Right renal pelvis (tissue), 4 donors: ENCODE data around the gene ERI3. TPM values are rescaled to one million over a fixed set of nuclear protein-coding genes. Genes with fewer than 3 reads are reported as not detected.

Source experiments
- DNase-seq, 4 donors: peaks; one replicate each; pipeline ENCODE4 v3.0.0-alpha.2; 2013; ENCODE audit warnings: low read depth in 4 of 4, low spot score in 3 of 4, missing footprints in 1 of 4
- polyA plus RNA-seq, 4 donors: library from polyadenylated mRNA; unstranded; fragments of 120-200 nt; gene quantifications; one replicate each; pipeline ENCODE4 v1.2.1, GENCODE V29; 2013; ENCODE audit not compliant: insufficient read length in 4 of 4

The ERI3 gene
- polyA plus RNA-seq, 4 donors = 82.1 to 105 (median 86.1) TPM

- no peak for DNase-seq
Observed at GRCh38 chr1:44351289-44351688, 3.8 kb downstream of the ERI3 start.

GRCh38 chr1:44348061-44348485 is 7.0 kb downstream of the ERI3 start:
- DNase-seq = no peak

DNA sequence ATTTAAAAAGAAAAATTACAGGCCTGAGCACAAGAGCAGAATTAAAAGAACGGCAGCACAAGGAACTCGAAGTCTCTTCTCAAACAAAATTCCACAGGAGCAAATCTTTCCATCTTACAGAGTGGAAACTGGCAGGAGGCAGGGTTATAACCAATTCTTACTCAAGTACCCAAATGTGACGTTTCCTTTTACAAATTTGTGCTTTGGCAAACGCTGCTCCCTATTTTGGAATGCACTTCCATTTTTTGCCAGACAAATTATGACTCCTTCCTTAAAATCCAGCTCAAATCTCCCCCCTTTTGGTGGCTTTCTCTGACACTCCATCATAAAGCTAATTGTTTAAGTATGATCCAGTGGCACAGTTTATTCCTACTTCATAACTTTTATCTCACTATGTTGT is 7.8 kb downstream of the ERI3 start:
- no peak for DNase-seq

GRCh38 chr1:44346878-44347277 is 8.2 kb downstream of the ERI3 start:
- no peak for DNase-seq

GRCh38 chr1:44346184-44346583 is 8.9 kb downstream of the ERI3 start:
- DNase-seq = no peak

DNA sequence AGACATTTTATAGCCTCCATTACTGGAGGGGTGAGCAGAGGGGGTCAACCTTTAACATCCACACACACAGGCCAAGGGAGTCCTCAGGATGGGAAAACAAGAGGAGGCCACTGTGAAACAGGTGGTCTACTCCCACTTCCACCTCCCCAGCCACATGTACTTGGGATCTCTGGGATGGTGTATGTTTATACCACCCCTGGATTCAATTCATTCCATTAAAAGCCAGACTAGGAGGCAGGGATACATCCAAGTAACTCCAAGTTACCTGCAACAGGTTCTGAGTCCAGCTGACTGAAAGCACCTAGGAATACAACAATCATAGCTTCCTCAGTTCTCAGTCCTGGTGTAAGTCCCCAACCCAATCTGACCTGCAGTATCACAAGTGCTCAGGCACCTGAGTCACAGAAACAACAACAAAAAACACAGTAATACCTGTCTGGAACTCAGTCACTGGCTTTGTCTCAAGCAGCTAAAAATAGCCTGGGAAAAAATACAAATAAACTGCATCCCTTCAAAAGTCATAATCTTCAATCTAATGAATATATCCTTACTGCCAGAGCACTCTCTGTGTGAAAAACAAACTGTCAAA is 9.8 kb downstream of the ERI3 start:
- no peak for DNase-seq

DNA sequence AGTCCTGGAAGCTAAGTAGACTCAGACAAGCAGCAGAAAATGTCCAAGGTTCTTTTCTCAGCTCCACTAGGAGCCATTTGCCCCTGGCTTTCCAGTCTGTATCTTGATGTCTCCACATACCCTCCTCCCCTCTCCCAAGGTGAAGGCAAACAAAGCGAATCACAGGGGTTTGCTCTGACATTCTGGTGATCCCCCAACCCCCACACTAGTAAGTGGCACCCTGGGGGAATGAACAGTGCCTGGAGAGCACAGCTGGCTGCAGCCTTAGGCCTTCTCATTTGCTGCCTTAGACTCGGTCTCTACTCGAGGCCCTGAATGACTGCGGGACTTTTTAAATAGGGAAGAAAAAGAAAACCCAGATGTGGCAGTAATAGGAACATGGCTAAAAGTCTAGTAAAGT is 15.3 kb downstream of the ERI3 start:
- no peak for DNase-seq

DNA sequence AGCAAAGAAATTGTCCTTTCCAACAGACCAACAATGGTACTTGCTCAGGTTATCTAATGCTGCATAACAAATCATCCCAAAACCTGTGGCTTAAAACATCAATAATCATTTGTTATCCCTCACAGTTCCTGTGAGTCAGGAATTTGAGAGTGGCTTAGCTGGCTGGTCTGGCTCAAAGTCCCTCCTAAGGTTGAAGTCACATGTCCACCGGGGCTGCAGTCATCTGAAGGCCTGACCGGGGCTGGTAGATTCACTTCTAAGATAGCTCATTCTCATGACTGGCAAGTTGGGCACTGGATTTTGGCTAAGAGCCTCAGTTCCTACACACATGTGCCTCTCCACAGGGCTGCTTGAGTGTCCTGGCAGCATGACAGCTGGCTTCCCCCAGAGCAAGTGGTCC is 16.9 kb downstream of the ERI3 start:
- no peak for DNase-seq

GRCh38 chr1:44336668-44337067 is 18.4 kb downstream of the ERI3 start:
- no peak for DNase-seq

DNA sequence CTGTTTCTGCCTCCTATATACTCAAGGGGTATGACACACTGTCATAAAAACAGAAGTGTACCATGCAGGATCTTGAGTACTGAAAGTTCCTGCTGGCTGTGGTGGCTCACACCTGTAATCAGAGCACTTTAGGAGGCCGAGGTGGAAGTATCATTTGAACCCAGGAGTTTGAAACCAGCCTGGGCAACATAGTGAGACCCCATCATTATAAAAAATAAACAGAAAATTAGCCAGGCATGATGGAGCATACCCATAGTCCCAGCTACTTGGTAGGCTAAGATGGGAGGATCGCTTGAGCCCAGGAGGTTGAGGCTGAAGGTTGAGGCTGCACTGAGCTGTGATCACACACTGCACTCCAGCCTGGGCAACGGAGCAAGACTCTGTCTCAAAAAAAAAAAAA is 20.1 kb downstream of the ERI3 start:
- no peak for DNase-seq

DNA sequence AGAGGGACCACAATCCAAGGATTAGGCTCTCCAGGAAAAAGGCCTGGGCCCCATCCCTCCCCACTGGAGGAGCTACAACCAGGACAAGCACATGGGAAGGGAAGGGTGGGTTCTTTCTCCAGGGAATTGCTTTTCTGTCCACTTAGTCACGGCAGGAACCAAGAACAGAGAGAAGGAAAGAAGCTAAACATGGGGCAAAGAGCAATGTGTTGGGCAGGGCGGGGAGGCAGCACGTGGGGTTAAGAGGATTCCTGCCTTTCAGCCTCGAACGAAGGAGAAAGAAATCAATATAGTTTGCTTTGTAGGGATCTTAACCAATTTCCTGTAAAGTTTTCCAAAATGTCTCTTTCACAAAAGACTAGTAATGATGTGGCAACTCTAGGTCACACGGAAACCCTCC is 21.7 kb downstream of the ERI3 start:
- no peak for DNase-seq

DNA sequence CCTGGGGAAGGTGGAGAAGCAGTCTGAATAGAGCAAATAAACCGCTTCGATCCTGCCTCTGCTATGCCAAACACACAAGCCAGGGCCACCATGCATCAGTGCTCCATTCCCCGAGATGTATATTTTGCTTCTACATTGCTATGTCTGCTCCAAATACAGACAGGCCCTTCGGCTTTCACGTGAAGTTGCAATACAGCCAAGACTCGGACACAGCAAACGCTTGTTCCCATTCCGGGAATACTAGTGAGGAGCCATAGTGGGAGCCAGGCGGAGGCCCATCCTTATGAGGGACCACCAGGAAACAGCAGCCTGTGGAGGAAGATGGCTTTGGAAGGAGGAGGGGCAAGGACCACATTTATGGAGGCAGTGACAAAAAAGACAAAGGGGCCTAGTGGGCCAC is 22.6 kb downstream of the ERI3 start:
- no peak for DNase-seq

DNA sequence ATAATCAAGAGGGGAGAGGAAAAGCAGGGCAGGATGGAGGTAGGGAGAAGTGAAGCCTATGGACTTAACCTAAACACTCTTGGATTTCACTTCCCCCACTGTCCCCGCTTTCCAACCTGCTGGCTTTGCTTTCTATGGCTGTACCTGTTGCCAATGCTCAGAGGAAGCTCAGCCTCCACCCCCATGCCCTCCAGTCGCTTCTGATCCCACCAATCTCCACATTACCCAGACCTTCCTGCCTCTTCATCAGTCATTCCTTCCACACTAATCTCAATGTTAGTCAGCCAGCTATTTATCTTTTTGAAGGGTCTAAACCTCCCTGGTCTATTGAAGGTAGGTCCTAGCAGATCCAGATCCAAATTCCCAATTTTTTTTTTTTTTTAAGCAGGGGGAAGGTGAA is 24.1 kb downstream of the ERI3 start:
- DNase-seq = no peak

DNA sequence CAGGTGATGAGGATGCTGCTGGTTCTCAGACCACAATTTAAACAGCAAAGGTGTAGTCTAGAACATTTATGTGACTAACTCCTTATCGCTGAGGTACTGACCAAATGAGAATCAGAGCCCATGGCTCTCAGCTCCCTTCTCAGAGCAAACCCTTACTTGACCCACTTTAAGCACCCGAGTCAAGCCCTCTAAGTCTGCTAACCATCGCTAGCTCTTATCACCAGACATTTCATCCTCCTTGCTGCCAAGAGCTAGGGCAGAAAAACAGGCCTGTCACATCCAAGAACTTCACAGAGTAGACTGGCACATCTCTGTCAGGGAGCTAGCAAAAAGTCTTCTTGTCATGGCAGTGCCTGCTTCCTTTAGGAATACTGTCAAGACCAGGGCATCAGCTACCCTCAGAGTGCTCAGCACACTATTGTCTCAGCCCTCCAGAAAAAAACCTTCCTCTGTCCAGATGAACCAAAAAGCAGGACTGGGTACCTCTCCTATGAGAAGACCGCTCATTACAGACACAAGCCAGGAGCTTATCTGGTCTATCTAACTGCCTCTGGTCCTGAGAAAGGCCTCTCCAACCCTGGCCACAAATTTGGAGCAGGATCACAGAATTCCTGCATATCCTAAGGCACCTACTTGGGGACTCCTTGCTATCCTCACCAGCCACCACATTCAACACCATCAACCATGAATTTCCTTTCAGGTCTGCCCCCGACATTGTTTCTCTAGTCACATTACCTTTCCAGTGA is 26.2 kb downstream of the ERI3 start:
- no peak for DNase-seq

DNA sequence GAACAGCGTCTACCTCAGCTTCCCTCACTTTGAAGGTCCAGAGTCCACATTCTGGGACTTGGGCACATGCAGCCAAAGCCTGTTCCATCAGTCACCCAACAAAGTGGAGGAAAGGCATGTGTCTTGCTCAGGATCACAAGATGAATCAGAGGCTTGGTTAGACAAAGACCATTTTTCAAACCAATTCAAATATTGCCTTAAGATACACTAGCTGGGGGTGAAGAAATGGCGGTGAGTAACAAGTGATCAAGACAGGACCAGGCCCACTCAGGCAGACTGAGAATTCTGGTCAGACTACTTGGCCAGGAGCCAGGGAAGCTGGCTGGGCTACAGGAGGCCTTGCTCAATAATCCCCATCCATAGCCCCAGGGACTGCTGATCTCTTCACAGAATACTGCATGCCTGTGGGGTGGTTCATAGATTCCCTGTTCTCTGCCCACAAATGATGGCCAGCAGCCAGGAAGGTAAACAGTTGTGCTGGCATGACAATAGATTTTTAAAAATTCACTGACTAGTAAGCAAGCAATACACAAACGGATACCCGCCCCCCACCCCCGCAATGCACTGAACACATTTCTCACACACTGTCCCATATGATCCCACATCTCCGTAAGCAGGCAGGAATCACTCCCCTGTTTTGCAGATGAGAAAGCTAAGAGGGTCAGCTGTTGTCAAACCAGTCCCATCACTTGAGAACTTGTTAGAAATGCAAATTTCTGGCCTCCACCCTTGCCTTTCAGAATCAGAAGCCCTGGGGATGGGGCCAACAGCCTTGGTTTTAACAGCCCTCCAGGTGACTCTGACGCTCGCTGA is 27.2 kb downstream of the ERI3 start:
- no peak for DNase-seq

- DNase-seq = no peak
Observed at GRCh38 chr1:44326821-44327465, 28.1 kb downstream of the ERI3 start.

DNA sequence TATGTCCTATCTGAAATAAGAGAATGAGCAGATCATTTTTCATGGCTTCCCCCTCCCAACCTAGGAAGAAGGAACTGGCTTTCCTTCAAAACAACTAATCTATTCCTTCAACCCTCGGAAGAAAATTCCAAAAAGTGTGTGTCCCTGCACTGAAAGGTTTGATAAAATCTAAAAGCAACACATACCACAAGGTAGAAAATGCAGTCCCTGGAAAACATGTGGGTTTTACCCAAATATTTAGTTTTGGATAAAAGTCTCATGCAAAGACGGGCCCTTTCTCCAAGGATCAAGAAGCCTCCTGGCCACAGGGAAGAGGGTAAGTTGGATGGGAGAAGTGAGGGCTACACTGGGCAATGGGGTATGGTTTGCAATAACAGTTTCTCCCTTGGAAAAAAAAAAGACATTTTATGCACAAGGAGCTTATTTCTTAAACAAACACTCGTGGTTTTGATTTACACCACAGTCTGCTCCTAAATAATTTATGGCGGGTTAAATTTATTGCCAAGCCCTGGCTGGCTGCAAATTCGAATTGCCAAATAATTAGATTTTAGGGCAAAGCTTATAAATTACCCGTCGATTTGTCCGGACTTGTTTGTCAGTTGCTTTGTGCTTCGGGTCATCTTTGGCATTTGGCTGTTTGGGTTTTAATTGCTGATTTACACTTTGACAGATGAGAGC is 28.9 kb downstream of the ERI3 start:
- DNase-seq = no peak

- no peak for DNase-seq
Observed at GRCh38 chr1:44323947-44324346, 31.1 kb downstream of the ERI3 start.

GRCh38 chr1:44322367-44322766 is 32.7 kb downstream of the ERI3 start:
- DNase-seq = no peak

DNA sequence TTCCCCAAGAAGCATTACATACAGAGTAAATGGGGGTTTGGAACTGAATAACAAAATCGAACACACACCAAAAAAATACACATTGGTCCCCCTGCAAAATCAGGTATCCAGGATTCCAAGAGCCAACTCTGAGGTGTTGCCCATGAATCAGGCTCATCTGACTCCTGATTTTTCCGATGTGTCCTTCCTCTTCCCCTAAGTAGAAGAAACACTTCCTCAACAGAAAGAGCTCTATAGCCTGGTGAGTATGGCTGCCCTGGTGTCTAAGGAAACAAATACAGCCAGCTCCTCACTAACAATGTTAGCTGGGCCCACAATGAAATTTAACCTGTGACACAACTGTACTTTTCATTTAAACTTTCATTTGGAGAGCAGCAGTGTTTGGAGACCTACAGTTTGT is 33.6 kb downstream of the ERI3 start:
- DNase-seq = no peak
